Epithelial cell of prostate (primary cell): ENCODE measurements around the gene CEL.
"Not testable (repeated sequence)": the region's sequence is repeated elsewhere in the genome, so short reads cannot be mapped to it uniquely, and the experiment has no call there.

Experiments
- DNase-seq: peaks from one replicate; pipeline ENCODE4 v3.0.0-alpha.2; 2011; ENCODE audit warnings: low read depth, low spot score
- H3K27ac ChIP-seq: fragments of 450-650 bp; 2 replicates; pipeline ENCODE4 v1.5.1; 2017; ENCODE audit warnings: mild to moderate bottlenecking

CEL gene

DNA sequence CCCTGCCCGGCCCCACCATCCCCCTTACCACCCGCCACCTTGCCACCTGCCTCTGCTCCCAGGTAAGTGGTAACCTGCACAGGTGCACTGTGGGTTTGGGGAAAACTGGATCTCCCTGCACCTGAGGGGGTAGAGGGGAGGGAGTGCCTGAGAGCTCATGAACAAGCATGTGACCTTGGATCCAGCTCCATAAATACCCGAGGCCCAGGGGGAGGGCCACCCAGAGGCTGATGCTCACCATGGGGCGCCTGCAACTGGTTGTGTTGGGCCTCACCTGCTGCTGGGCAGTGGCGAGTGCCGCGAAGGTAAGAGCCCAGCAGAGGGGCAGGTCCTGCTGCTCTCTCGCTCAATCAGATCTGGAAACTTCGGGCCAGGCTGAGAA lies at the start of gene CEL:
Gene CEL (plus strand): TSS at position 218 of the 382 bp plus-strand sequence. CDS start 22 bp downstream, at position 240.
- DNase-seq, result not testable (repeated sequence)
- peak within 1 kb of the TSS; percentile 31 for H3K27ac ChIP-seq

DNA sequence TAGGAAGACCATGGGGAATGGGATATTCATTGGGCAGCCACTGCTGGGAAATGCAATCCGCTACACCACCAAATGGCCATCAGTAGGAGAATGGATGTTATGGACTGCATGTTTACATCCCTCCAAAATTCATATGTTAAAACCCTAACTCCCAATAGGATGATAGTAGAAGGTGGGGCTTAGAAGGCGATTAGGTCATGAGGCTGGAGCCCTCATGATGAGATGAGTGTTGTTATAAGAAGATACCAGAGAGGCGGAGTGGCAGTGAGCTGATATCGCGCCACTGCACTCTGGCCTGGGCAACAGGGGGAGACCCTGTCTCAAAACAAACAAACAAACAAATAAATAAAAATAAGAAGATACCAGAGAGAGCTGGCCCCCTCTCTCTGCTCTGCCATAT lies 47.1 kb upstream of the CEL start:
- no peak overlapping the region for H3K27ac ChIP-seq
- DNase-seq, result no peak

DNA sequence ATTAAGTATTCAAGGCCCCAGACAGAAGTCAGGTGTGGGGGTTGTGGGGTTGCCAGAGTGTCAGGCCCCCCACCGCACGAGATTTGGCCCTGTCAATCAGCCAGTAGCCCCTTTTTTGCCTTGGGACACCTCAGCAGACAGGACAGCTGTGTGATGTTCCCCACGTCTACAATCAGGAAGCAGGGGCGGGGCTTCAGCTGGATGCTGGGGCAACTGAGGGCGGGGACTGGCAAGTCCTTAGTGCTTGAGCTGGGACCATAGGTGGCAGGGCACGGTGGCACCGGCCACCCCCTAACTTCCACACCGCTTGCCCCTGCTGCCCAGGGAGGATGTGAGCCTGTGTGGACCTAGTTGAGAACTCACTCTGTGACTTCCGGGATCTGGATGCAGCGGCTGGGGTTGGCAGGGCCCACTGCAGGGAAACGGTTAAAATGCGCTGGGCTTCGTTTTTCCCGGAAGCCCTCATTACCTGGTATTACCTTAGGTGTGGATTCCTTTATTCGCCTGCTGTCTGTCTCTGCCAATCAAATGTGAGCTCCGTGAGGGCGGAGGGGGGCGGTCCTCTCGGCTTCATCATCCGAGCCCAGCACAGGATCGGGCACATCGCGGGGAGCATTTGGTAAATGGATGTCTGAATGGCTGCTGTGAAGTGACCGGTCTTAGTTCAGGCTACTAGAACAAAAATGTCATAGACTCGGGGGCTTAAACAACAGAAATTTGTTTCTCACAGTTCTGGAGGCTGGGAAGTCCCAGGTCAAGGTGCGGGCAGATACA lies 38.5 kb upstream of the CEL start:
- no peak overlapping the region for H3K27ac ChIP-seq
- no peak for DNase-seq

DNA sequence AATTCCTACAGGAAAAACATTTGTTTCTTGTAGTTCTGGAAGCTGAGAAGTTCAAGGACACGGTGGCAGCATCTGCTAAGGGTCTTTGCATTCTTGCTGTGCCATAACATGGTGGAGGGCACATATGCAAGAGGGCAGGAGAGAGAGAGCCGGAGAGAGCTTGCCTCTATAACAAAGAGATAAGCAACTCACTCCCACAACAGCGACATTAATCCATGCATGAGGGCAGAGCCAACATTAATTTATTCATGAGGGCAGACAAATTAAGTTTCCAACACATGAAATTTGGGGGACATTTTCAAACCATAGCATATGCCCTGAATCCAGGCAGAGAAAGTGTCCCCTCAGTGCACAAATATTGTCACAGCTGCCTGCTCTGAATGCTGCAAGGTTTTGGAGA lies 35.4 kb upstream of the CEL start:
- no peak for DNase-seq
- no peak overlapping the region for H3K27ac ChIP-seq

GRCh38 chr9:133027134-133027533 lies 34.6 kb upstream of the CEL start:
- DNase-seq, result no peak
- H3K27ac ChIP-seq, result no peak overlapping the region

DNA sequence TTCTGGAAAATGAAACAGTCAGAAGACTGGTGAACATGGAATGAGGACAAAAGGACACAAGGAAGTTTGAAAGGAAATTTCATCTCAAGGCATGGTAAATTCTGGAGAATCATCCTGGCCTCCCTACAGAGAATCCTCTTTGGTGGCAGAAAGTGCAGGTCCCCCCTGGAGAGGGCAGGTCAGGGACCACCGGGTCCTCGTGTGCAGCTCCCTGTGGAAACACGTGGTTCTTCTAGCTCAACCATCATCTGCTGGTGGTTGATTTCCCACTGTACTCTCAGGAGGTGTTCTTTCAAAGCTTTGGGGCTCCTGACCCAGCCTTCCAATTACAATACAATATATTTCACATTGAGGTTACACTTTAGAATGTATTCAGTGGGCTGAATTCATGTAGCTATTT lies 33.6 kb upstream of the CEL start:
- no peak overlapping the region for H3K27ac ChIP-seq
- DNase-seq, result no peak

GRCh38 chr9:133029994-133030316 lies 31.8 kb upstream of the CEL start:
- no peak for DNase-seq
- H3K27ac ChIP-seq, result peak overlapping the region; percentile 79

GRCh38 chr9:133030317-133031129 lies 31.3 kb upstream of the CEL start, which contains the start of gene GTF3C5:
Gene GTF3C5 (plus strand): TSS chr9:133030997. CDS start chr9:133031012, 15 bp downstream.
- H3K27ac ChIP-seq, result peak within 1 kb of the TSS; percentile 79
- peak; percentile 94 for DNase-seq

GRCh38 chr9:133031130-133031422 lies 30.7 kb upstream of the CEL start:
- H3K27ac ChIP-seq, result peak overlapping the region; percentile 79
- DNase-seq, result no peak

GRCh38 chr9:133031496-133031911 lies 30.3 kb upstream of the CEL start:
- DNase-seq, result no peak
- no peak overlapping the region for H3K27ac ChIP-seq

DNA sequence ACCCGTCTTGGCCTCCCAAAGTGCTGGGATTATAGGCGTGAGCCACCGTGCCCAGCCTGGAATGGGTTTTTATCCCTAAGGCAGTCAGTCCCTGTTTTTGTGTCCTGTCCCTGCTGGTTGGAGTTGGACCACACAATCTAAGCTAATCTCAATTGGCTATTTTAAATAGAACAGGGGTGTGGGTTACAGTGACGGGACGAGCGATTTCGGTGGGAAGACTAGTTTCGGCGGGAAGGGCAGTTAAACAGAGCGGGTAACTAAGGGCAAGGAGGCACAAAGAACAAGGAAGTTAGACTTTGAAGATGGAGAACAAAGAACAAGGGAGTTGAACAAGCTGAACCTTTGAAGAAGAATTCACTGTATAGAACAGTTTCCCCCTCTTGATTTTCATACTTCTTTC lies 29.6 kb upstream of the CEL start:
- H3K27ac ChIP-seq, result no peak overlapping the region
- DNase-seq, result no peak

DNA sequence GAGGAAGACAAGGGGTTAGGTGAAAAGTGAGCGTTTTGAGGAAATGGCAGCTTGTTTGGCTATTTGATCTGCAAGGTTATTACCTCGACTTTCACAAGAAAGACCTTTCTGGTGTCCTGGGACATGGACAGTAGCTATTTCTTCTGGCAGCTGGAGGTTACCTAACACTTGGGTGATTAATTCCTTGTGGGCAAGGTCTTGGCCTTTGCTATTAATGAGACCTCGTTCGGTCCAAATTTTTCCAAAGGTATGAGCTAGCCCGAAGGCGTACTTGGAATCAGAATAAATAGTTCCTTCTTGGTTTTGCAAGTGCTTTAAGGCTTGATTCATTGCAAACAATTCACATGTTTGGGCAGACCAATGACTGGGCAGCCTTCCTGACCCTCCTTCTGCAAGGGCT lies 26.1 kb upstream of the CEL start:
- no peak overlapping the region for H3K27ac ChIP-seq
- DNase-seq, result no peak

- H3K27ac ChIP-seq, result no peak overlapping the region
- no peak for DNase-seq
These were observed 23.8 kb upstream of the CEL start for GRCh38 chr9:133037775-133038515.

DNA sequence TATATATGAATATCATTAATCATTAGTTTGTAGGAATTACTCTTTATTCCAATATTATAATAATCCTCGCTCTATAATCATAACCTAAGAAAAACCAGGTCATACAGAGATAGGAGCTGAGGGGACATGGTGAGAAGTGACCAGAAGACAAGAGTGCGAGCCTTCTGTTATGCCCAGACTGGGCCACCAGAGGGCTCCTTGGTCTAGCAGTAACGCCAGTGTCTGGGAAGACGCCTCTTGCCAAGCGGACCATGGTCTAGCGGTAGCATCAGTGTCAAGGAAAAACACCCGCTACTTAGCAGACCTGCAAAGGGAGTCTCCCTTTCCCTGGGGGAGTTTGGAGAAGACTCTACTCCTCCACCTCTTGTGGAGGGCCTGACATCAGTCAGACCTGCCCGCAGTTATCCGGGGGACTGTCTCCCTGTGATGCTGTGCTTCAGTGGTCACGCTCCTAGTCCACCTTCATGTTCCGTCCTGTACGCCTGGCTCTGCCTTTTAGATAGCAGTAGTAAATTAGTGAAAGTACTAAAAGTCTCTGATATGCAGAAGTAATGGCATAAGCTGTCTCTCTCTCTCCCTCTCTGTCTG lies 20.8 kb upstream of the CEL start:
- not testable (repeated sequence) for H3K27ac ChIP-seq, DNase-seq

GRCh38 chr9:133041958-133042357 lies 19.8 kb upstream of the CEL start:
- DNase-seq, result no peak

GRCh38 chr9:133042676-133043075 lies 19.1 kb upstream of the CEL start:
- no peak for DNase-seq
- H3K27ac ChIP-seq, result no peak overlapping the region

More at GRCh38 chr9:133041958-133042357, 19.8 kb upstream of the CEL start:
- no peak overlapping the region for H3K27ac ChIP-seq

- DNase-seq, result no peak
- H3K27ac ChIP-seq, result no peak overlapping the region
These were observed 18.2 kb upstream of the CEL start for GRCh38 chr9:133043449-133044035.

GRCh38 chr9:133044125-133044524 lies 17.7 kb upstream of the CEL start:
- no peak overlapping the region for H3K27ac ChIP-seq
- no peak for DNase-seq

DNA sequence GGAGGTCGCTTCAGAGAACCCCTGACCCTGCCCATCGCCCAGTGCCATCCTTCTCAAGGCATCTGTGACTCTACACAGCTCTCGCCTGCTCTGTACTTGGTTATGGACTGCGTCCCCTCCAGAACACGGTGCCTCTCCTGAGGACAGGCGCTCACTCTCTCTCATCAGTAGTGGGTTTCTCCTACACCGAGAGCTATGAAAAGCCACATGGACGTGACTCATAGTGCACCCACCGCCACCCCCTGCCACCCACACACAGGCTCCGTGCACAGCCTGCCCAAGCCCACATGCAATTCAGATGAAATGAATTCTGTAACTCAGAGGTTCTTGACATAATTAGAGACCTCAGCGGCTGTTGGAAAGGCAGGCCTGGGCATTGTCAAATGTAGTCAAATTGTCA lies 17.1 kb upstream of the CEL start:
- no peak for DNase-seq

GRCh38 chr9:133045132-133045531 lies 16.6 kb upstream of the CEL start:
- no peak overlapping the region for H3K27ac ChIP-seq

More for the DNA sequence above, 17.1 kb upstream of the CEL start:
- H3K27ac ChIP-seq, result no peak overlapping the region

More at GRCh38 chr9:133045132-133045531, 16.6 kb upstream of the CEL start:
- no peak for DNase-seq
